Measurements from ENCODE around the gene KIF26B.

- no peak for TF ChIP-seq POLR2A (IDR thresholded peaks at IDR 0.05)
- TF ChIP-seq EP300 (IDR thresholded peaks at IDR 0.05), result no peak
- no peak for TF ChIP-seq CTCF (IDR thresholded peaks at IDR 0.05)
These were observed 340.9 kb downstream of the KIF26B start for GRCh38 chr1:245495681-245496080.

All from suprapubic skin (tissue), 3 donors.